Inflammatory macrophage treated with lipopolysaccharide for 4 hours (primary cell): Measurements from ENCODE around the gene C2CD5.

ENCODE experiments used
- DNase-seq: peaks from one replicate; pipeline ENCODE4 v3.0.0-alpha.2; 2020

C2CD5 gene

GRCh38 chr12:22413592-22413991 is 130.8 kb downstream of the C2CD5 start:
- no peak for DNase-seq

DNA sequence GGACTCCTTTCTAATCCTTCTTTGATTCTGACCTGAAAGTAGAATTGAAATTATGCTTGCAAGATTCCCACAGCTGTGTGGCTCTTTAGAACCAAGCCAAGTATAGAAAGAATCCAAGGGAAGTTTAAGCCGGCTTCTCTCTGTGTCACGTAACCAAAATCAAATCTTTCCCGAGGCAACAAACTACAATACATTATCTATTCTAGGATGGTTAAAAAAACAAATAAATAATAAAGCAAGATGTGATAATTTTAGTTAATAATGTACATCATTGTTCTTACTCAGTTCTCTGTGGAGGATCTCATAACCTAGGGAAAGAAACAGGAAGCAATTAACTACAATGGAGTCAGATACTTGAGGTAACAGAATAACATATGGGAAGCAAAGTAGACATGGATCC is 131.8 kb downstream of the C2CD5 start:
- no peak for DNase-seq

GRCh38 chr12:22410486-22410885 is 133.9 kb downstream of the C2CD5 start:
- DNase-seq, result no peak

DNA sequence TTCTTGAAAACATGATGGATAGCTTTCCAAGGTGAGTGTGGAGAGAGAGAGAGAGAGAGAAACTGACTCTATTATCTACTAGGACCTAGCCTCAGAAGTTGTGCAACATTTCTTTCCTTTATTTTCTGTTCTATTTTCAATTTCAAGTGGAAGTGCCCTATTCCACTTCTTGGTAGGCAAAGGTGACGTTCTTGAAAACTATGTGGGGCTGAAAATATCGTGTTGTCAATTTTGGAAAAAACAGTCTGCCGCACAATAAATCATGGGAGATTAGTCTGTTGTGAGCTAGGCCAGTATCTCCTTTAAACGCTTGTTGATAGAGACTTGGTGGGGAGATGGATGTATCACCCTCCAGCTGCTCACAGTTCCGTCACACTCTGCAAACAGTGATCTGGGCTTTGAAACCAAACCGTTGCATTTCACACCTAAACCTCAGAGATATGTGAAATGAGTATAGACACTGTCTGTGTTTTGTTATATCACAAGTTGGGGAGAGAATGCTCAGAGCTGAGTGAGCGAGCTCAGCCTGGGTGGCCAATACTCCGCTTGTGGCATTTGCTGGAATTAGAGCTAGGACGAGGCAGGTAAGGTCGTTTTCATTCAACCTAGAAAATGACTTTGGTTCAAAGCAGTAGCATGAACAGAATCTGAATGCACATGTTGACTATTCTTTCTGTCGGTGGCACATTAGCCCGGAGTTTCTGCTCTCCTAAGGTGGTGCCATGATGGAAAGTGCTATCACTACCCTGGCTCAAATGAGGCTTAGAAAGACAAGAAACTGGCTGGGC is 134.8 kb downstream of the C2CD5 start:
- DNase-seq, result peak; percentile 14

DNA sequence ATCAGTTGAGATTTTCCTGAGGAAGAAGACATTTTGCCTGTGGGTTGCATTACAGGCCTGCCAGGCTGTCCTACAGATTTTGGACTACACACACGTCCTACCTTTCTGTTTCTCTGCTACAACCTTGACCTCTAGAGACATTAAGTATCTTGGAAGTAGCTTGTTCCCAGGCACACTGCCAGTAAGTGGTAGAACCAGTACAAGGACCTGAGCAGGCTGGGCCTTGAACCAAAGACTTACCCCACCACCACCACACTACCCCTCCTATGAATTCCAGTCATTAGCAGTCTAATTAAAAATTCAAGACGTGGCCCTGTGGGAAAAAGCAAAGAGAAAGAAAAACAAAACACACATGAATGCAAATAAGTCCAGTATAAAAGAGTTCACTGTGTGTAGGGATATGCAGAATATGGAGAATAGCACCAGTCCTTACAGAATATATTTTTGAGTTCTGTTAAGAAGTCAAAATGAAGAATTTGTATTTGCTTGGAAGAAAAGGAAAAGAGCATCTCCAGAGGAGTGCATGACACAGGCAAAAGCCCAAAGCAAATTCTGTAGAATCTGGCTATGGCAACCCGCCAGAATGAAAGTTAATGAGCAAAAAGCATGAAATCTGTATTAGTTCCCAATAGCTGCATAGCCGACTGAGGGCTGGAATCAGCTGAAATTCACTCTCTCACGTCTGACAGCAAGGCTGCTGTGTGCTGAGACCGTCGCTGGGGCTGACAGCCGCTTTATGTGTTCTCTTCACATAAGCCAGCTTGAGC is 135.5 kb downstream of the C2CD5 start:
- DNase-seq, result no peak

GRCh38 chr12:22407397-22407796 is 136.9 kb downstream of the C2CD5 start:
- no peak for DNase-seq

DNA sequence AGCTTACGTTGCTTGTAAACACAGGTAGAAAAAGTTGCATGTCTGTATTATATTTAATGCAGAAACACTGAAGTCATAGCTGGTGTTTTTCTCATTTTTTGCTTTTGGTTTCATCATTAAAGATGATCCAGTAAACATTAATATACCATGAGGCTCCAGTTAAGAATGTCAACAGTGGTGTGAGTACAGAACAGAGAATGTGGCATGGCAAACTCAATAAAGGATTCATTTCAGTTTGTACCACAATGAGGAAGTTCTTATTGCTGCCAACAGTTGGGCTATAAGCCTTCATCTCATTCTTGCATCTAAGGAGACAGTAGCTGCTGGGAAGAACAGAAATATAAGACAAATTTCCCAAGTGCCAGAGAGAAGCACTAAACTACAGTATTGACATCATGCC is 137.7 kb downstream of the C2CD5 start:
- no peak for DNase-seq

GRCh38 chr12:22399464-22400180 is 144.7 kb downstream of the C2CD5 start:
- DNase-seq, result peak; percentile 13
